Natural killer cell treated with Interleukin-12 subunit alpha and Interleukin-12 subunit beta and Interleukin-15 and Interleukin-18, amount 100 ng/mL, for 72 hours (primary cell): ENCODE data around the gene ITGB8. TPM values are rescaled to one million over a fixed set of nuclear protein-coding genes. Genes with fewer than 3 reads are reported as not detected.
A peak's percentile ranks its signal among the peaks of the same experiment; 100 is the strongest.

Experiments
- ATAC-seq, 2 donors: fragments of 150-1000 bp; cut with Tn5 transposase in 1 of 2; sonication (Bioruptor Pico), chemical (Tn5 transposase) in 1 of 2; 2 replicates each; pipeline ENCODE4 v1.10.0; 2021
- DNase-seq: peaks from one replicate; pipeline ENCODE4 v3.0.0; 2022; ENCODE audit warnings: low spot score
- H3K27ac Mint-ChIP-seq, 2 donors: 1 replicate in 1 of 2; 2 replicates in 1 of 2; pipeline ENCODE4 v1.8.0; 2022; ENCODE audit warnings: mixed read lengths in 2 of 2, mild to moderate bottlenecking in 1 of 2, moderate library complexity in 1 of 2
- H3K27me3 Mint-ChIP-seq, 2 donors: 1 replicate in 1 of 2; 2 replicates in 1 of 2; pipeline ENCODE4 v1.8.0; 2022; ENCODE audit warnings: mixed read lengths in 2 of 2
- H3K36me3 Mint-ChIP-seq: one replicate; pipeline ENCODE4 v1.8.0; 2022; ENCODE audit warnings: mixed read lengths
- H3K4me1 Mint-ChIP-seq, 2 donors: 1 replicate in 1 of 2; 2 replicates in 1 of 2; pipeline ENCODE4 v1.8.0; 2022; ENCODE audit warnings: low read depth in 2 of 2, mixed read lengths in 2 of 2, mild to moderate bottlenecking in 1 of 2
- H3K4me3 Mint-ChIP-seq: one replicate; pipeline ENCODE4 v1.8.0; 2022; ENCODE audit warnings: mixed read lengths
- H3K9me3 Mint-ChIP-seq: 2 replicates; pipeline ENCODE4 v1.8.0; 2022; ENCODE audit warnings: mixed read lengths
- total RNA-seq, 2 donors: library from RNA; stranded (reverse); gene quantifications; one replicate each; pipeline ENCODE4 v1.2.3, GENCODE V29; 2022

The ITGB8 gene
- 1 to 10 TPM in 1 of 2 donors, under 1 TPM in 1; 0.10 to 1.3 TPM for total RNA-seq

GRCh38 chr7:20330239-20330927 lies at the start of gene ITGB8:
Gene ITGB8, plus strand, starts transcription at chr7:20330900. Its CDS starts 907 bp downstream, at chr7:20331807.
- DNase-seq (no peak), ATAC-seq (peak; percentile 81 to 82)
- Mint-ChIP-seq H3K27me3 (peaks cover 16 to 27% of the 10 kb centered on the region in 2 donors), H3K36me3 (no peaks in the 10 kb centered on the region), H3K9me3 (no peaks in the 10 kb centered on the region), H3K4me3 (peak within 1 kb of the TSS; percentile 94), H3K4me1 (peaks cover 10 to 11% of the 10 kb centered on the region in 2 donors), H3K27ac (peak within 1 kb of the TSS in 1 of 2 donors; percentile 36)

GRCh38 chr7:20282959-20283358 lies 47.7 kb upstream of the ITGB8 start:
- Mint-ChIP-seq H3K27ac (peak overlapping the region; percentile 65 to 99), H3K4me1 (peaks cover 6 to 24% of the 10 kb centered on the region in 2 donors), H3K4me3 (peak overlapping the region; percentile 26), H3K36me3 (peaks cover 4% of the 10 kb centered on the region), H3K27me3 (no peaks in the 10 kb centered on the region), H3K9me3 (peaks cover 4% of the 10 kb centered on the region)
- peak in 1 of 2 donors; percentile 32 for ATAC-seq
- DNase-seq: no peak

- ATAC-seq: peak; percentile 83 to 84
- H3K4me1 Mint-ChIP-seq: peaks cover 6 to 24% of the 10 kb centered on the region in 2 donors
- no peak for DNase-seq
- H3K36me3 Mint-ChIP-seq: peaks cover 4% of the 10 kb centered on the region
- H3K4me3 Mint-ChIP-seq: peak overlapping the region; percentile 59
- H3K27me3 Mint-ChIP-seq: no peaks in the 10 kb centered on the region
- H3K27ac Mint-ChIP-seq: peak overlapping the region; percentile 65 to 99
- H3K9me3 Mint-ChIP-seq: peaks cover 4% of the 10 kb centered on the region
Measured at GRCh38 chr7:20283385-20283784, 47.3 kb upstream of the ITGB8 start.

- H3K27me3 Mint-ChIP-seq: no peaks in the 10 kb centered on the region
- peaks cover 6 to 24% of the 10 kb centered on the region in 2 donors for H3K4me1 Mint-ChIP-seq
- H3K9me3 Mint-ChIP-seq: peaks cover 4% of the 10 kb centered on the region
- ATAC-seq: peak; percentile 54 to 71
- peak overlapping the region; percentile 91 to 99 for H3K27ac Mint-ChIP-seq
- H3K4me3 Mint-ChIP-seq: peak overlapping the region; percentile 89
- DNase-seq: no peak
- H3K36me3 Mint-ChIP-seq: peaks cover 4% of the 10 kb centered on the region
Measured at GRCh38 chr7:20284003-20284770, 46.5 kb upstream of the ITGB8 start.

GRCh38 chr7:20284771-20285143 lies 45.9 kb upstream of the ITGB8 start:
- Mint-ChIP-seq H3K36me3 (peaks cover 4% of the 10 kb centered on the region), H3K9me3 (peaks cover 4% of the 10 kb centered on the region), H3K4me1 (peaks cover 6 to 24% of the 10 kb centered on the region in 2 donors), H3K27me3 (no peaks in the 10 kb centered on the region), H3K27ac (peak overlapping the region; percentile 91 to 99), H3K4me3 (peak overlapping the region; percentile 89)
- ATAC-seq: peak; percentile 62 to 71
- no peak for DNase-seq

- ATAC-seq: no peak
- Mint-ChIP-seq H3K4me1 (peaks cover 6 to 20% of the 10 kb centered on the region in 2 donors), H3K27ac (no peak overlapping the region), H3K9me3 (no peaks in the 10 kb centered on the region), H3K4me3 (no peak overlapping the region), H3K36me3 (peaks cover 4% of the 10 kb centered on the region), H3K27me3 (no peaks in the 10 kb centered on the region)
- DNase-seq: no peak
Measured at GRCh38 chr7:20287317-20287716, 43.4 kb upstream of the ITGB8 start.

GRCh38 chr7:20288036-20288435 lies 42.7 kb upstream of the ITGB8 start:
- Mint-ChIP-seq H3K4me1 (peaks cover 6 to 14% of the 10 kb centered on the region in 2 donors), H3K27ac (no peak overlapping the region), H3K9me3 (no peaks in the 10 kb centered on the region), H3K4me3 (no peak overlapping the region), H3K36me3 (peaks cover 4% of the 10 kb centered on the region), H3K27me3 (no peaks in the 10 kb centered on the region)
- DNase-seq: no peak
- no peak for ATAC-seq

GRCh38 chr7:20290505-20291111 lies 40.1 kb upstream of the ITGB8 start:
- Mint-ChIP-seq H3K27me3 (no peaks in the 10 kb centered on the region), H3K27ac (no peak overlapping the region), H3K4me1 (no peaks in the 10 kb centered on the region), H3K4me3 (no peak overlapping the region), H3K9me3 (peaks cover 4% of the 10 kb centered on the region), H3K36me3 (peaks cover 5% of the 10 kb centered on the region)
- ATAC-seq (no peak), DNase-seq (no peak)

GRCh38 chr7:20293336-20293735 lies 37.4 kb upstream of the ITGB8 start:
- Mint-ChIP-seq H3K36me3 (peaks cover 9% of the 10 kb centered on the region), H3K9me3 (peaks cover 4% of the 10 kb centered on the region), H3K4me3 (no peak overlapping the region), H3K4me1 (no peaks in the 10 kb centered on the region), H3K27me3 (no peaks in the 10 kb centered on the region), H3K27ac (no peak overlapping the region)
- DNase-seq (no peak), ATAC-seq (no peak)

- Mint-ChIP-seq H3K36me3 (peaks cover 9% of the 10 kb centered on the region), H3K9me3 (peaks cover 14% of the 10 kb centered on the region), H3K4me3 (no peak overlapping the region), H3K4me1 (peaks cover 7 to 15% of the 10 kb centered on the region in 2 donors), H3K27ac (no peak overlapping the region), H3K27me3 (no peaks in the 10 kb centered on the region)
- ATAC-seq (no peak), DNase-seq (no peak)
Measured at GRCh38 chr7:20296444-20296843, 34.3 kb upstream of the ITGB8 start.

GRCh38 chr7:20296901-20297300 lies 33.8 kb upstream of the ITGB8 start:
- Mint-ChIP-seq H3K36me3 (peaks cover 9% of the 10 kb centered on the region), H3K9me3 (peaks cover 14% of the 10 kb centered on the region), H3K27me3 (no peaks in the 10 kb centered on the region), H3K4me1 (peaks cover 7 to 15% of the 10 kb centered on the region in 2 donors), H3K4me3 (no peak overlapping the region), H3K27ac (no peak overlapping the region)
- ATAC-seq (no peak), DNase-seq (no peak)

GRCh38 chr7:20298486-20298901 lies 32.2 kb upstream of the ITGB8 start:
- H3K4me3 Mint-ChIP-seq: no peak overlapping the region
- H3K36me3 Mint-ChIP-seq: peaks cover 9% of the 10 kb centered on the region
- H3K9me3 Mint-ChIP-seq: peaks cover 14% of the 10 kb centered on the region
- no peak for ATAC-seq
- no peaks in the 10 kb centered on the region for H3K27me3 Mint-ChIP-seq
- no peak overlapping the region for H3K27ac Mint-ChIP-seq
- no peak for DNase-seq
- peaks cover 7 to 15% of the 10 kb centered on the region in 2 donors for H3K4me1 Mint-ChIP-seq

GRCh38 chr7:20299145-20299544 lies 31.6 kb upstream of the ITGB8 start:
- Mint-ChIP-seq H3K9me3 (peaks cover 14% of the 10 kb centered on the region), H3K4me3 (no peak overlapping the region), H3K27me3 (no peaks in the 10 kb centered on the region), H3K4me1 (peaks cover 7 to 15% of the 10 kb centered on the region in 2 donors), H3K36me3 (peaks cover 9% of the 10 kb centered on the region), H3K27ac (peak overlapping the region in 1 of 2 donors; percentile 55)
- DNase-seq: no peak
- ATAC-seq: no peak
